Spleen (tissue), 11 donors: Measurements from ENCODE around the gene BAZ1B. TPM values are rescaled to one million over a fixed set of nuclear protein-coding genes. Genes with fewer than 3 reads are reported as not detected.

Experiments
- DNase-seq: peaks from one replicate; pipeline ENCODE4 v3.0.0-alpha.2; 2020
- H3K27ac ChIP-seq, 8 donors: fragments of 200-600 bp; sonication (generic) in 7 of 8; 1 replicate in 4 of 8; 2 replicates in 4 of 8; pipeline versions ENCODE4 v1.5.0 to v1.8.0; 2016 to 2021; ENCODE audit warnings: inconsistent platforms in 4 of 8, mild to moderate bottlenecking in 4 of 8, moderate library complexity in 1 of 8
- H3K27me3 ChIP-seq, 7 donors: fragments of 200-600 bp; sonication (generic) in 6 of 7; replicated peaks in 1 of 7; 1 replicate in 4 of 7; 2 replicates in 3 of 7; pipeline versions ENCODE4 v1.5.0 to v1.8.0; 2016 to 2021; ENCODE audit warnings: inconsistent platforms in 3 of 7, mild to moderate bottlenecking in 1 of 7
- H3K36me3 ChIP-seq, 6 donors: fragments of 200-600 bp; sonication (generic) in 5 of 6; 1 replicate in 4 of 6; 2 replicates in 2 of 6; pipeline versions ENCODE4 v1.5.0 to v1.8.0; 2016 to 2021; ENCODE audit warnings: inconsistent platforms in 2 of 6
- H3K4me1 ChIP-seq, 6 donors: fragments of 200-600 bp; sonication (generic) in 5 of 6; 1 replicate in 3 of 6; 2 replicates in 3 of 6; pipeline versions ENCODE4 v1.5.0 to v1.8.0; 2016 to 2021; ENCODE audit warnings: inconsistent platforms in 3 of 6
- H3K4me3 ChIP-seq, 8 donors: fragments of 200-600 bp; sonication (generic) in 7 of 8; 1 replicate in 4 of 8; 2 replicates in 4 of 8; pipeline versions ENCODE4 v1.5.0 to v1.8.0; 2016 to 2021; ENCODE audit warnings: inconsistent platforms in 4 of 8, mild to moderate bottlenecking in 4 of 8, moderate library complexity in 2 of 8
- H3K9me3 ChIP-seq, 8 donors: fragments of 200-600 bp; sonication (generic) in 7 of 8; 1 replicate in 4 of 8; 2 replicates in 4 of 8; pipeline versions ENCODE4 v1.5.0 to v1.8.0; 2016 to 2021; ENCODE audit warnings: inconsistent platforms in 4 of 8
- CTCF ChIP-seq, 11 experiments: fragments of 200-600 bp in 7 of 11; fragments of 450-650 bp in 4 of 11; sonication (generic) in 4 of 11; IDR thresholded peaks in 8 of 11; conservative IDR thresholded peaks in 3 of 11; 1 replicate in 7 of 11; 2 replicates in 4 of 11; pipeline versions ENCODE4 v1.4.0 to v1.8.0; 2016 to 2021; ENCODE audit warnings: antibody characterized with exemption in 11 of 11, inconsistent platforms in 4 of 11, mild to moderate bottlenecking in 1 of 11
- POLR2A ChIP-seq, 3 donors: fragments of 450-650 bp; IDR thresholded peaks; one replicate each; pipeline ENCODE4 v1.5.1; 2017; ENCODE audit warnings: antibody characterized with exemption in 3 of 3, mild to moderate bottlenecking in 1 of 3
- POLR2AphosphoS5 ChIP-seq, 3 donors: sonication (generic); formaldehyde crosslinking; IDR thresholded peaks; one replicate each; pipeline ENCODE4 v1.5.1; 2017; ENCODE audit warnings: antibody characterized with exemption in 3 of 3
- WGBS, 5 donors: extraction: QIAGEN DNeasy Blood & Tissue Kit in 3 of 5; methylation state at CpG; one replicate each; pipeline versions ENCODE4 v1.1.5 to v1.1.7; 2013 to 2018; 5-methylcytosine and 5-hydroxymethylcytosine counted together
- intact Hi-C: fragments of 100-400 bp; cut with DNase I; formaldehyde crosslinking; loops from one replicate; pipeline ENCODE4 v1.15.0; 2023; ENCODE audit warnings: low total_unique reads
- polyA plus RNA-seq, 3 donors: library from polyadenylated mRNA; stranded (reverse); fragments of 200-250 nt; gene quantifications; one replicate each; pipeline ENCODE4 v1.2.1, GENCODE V29; 2013
- total RNA-seq, 7 donors: library from RNA; depleted of rRNA in 3 of 7; stranded (reverse); fragments of >200 nt in 3 of 7; fragmentation: NEBNext Ultra II Directional in 4 of 7; extraction: Animal tissue kit (Norgen Biotek cat#: 25700) in 4 of 7; gene quantifications; one replicate each; pipeline versions ENCODE4 v1.1.0 to v1.2.1, GENCODE V29; 2016 to 2021
- donor health status: healthy with polysubstance abuse.
- donor health status: DM: no; HTN: no; CAD: no; lungs with moderate emphysema.
- donor health status: DM: no; HTN: no; CAD: no.
- donor health status: Bipolar disorder and iron deficiency.
- donor health status: healthy.
- donor health status: DM: no; HTN: no; CAD: no.
- donor health status: DM: yes; HTN: yes; CAD: no.

The BAZ1B gene
- total and polyA plus RNA-seq, 10 donors, result 9.2 to 61.4 (median 54.9) TPM

- TF ChIP-seq POLR2A (IDR thresholded peaks at IDR 0.05) (no peak), CTCF (IDR thresholded peaks at IDR 0.05 in 8 of 11, conservative IDR thresholded peaks at IDR 0.05 in 3 of 11) (no peak), POLR2AphosphoS5 (IDR thresholded peaks at IDR 0.05) (no peak)
- Histone ChIP-seq H3K9me3 (no peaks in the 10 kb centered on the region), H3K27me3 (peaks cover 0 to 40% (median 8%) of the 10 kb centered on the region in 7 donors), H3K4me3 (no peak overlapping the region), H3K36me3 (no peaks in the 10 kb centered on the region), H3K27ac (no peak overlapping the region), H3K4me1 (peaks cover 0 to 16% (median 10%) of the 10 kb centered on the region in 6 donors)
- intact Hi-C loops, result no loop called here
- WGBS, 5 donors, result 85 to 93% (median 88%) methylated on average over 7 to 8 of the region's 8 CpGs
- peak; percentile 56 for DNase-seq
Observed at GRCh38 chr7:73427902-73428787, 93.9 kb downstream of the BAZ1B start.

- no peaks in the 10 kb centered on the region for H3K36me3 ChIP-seq
- intact Hi-C loops, result no loop called here
- no peak for TF ChIP-seq CTCF (IDR thresholded peaks at IDR 0.05 in 8 of 11, conservative IDR thresholded peaks at IDR 0.05 in 3 of 11)
- TF ChIP-seq POLR2AphosphoS5 (IDR thresholded peaks at IDR 0.05), result no peak
- TF ChIP-seq POLR2A (IDR thresholded peaks at IDR 0.05), result no peak
- H3K27me3 ChIP-seq, result peaks cover 0 to 33% (median 0%) of the 10 kb centered on the region in 7 donors
- H3K4me3 ChIP-seq, result no peak overlapping the region
- H3K4me1 ChIP-seq, result peaks cover 0 to 12% (median 9%) of the 10 kb centered on the region in 6 donors
- WGBS, 5 donors, result 72 to 93% (median 83%) methylated on average over 8 of the region's 8 CpGs
- H3K9me3 ChIP-seq, result no peaks in the 10 kb centered on the region
- no peak for DNase-seq
- no peak overlapping the region for H3K27ac ChIP-seq
Observed at GRCh38 chr7:73426016-73426415, 96.1 kb downstream of the BAZ1B start.

GRCh38 chr7:73425356-73425983 lies 96.6 kb downstream of the BAZ1B start:
- Histone ChIP-seq H3K27ac (no peak overlapping the region), H3K4me3 (no peak overlapping the region), H3K9me3 (no peaks in the 10 kb centered on the region), H3K36me3 (no peaks in the 10 kb centered on the region), H3K27me3 (peaks cover 0 to 33% (median 0%) of the 10 kb centered on the region in 7 donors), H3K4me1 (peaks cover 0 to 12% (median 9%) of the 10 kb centered on the region in 6 donors)
- TF ChIP-seq POLR2AphosphoS5 (IDR thresholded peaks at IDR 0.05) (no peak), CTCF (IDR thresholded peaks at IDR 0.05 in 8 of 11, conservative IDR thresholded peaks at IDR 0.05 in 3 of 11) (no peak), POLR2A (IDR thresholded peaks at IDR 0.05) (no peak)
- no peak for DNase-seq
- intact Hi-C loops, result no loop called here
- 94 to 100% (median 96%) methylated on average over 9 of the region's 9 CpGs for WGBS, 5 donors

GRCh38 chr7:73424489-73424885 lies 97.6 kb downstream of the BAZ1B start:
- H3K9me3 ChIP-seq, result no peaks in the 10 kb centered on the region
- WGBS, 5 donors, result 85 to 89% (median 88%) methylated on average over 11 of the region's 11 CpGs
- no peak for TF ChIP-seq CTCF (IDR thresholded peaks at IDR 0.05 in 8 of 11, conservative IDR thresholded peaks at IDR 0.05 in 3 of 11)
- peaks cover 0 to 33% (median 0%) of the 10 kb centered on the region in 7 donors for H3K27me3 ChIP-seq
- peaks cover 0 to 12% (median 9%) of the 10 kb centered on the region in 6 donors for H3K4me1 ChIP-seq
- H3K4me3 ChIP-seq, result peak overlapping the region in 5 of 8 donors; percentile 5 to 55 (median 17)
- no peak for DNase-seq
- H3K36me3 ChIP-seq, result no peaks in the 10 kb centered on the region
- H3K27ac ChIP-seq, result no peak overlapping the region
- intact Hi-C loops, result no loop called here
